ENCODE measurements around the gene SLC35B2.

The SLC35B2 gene

DNA sequence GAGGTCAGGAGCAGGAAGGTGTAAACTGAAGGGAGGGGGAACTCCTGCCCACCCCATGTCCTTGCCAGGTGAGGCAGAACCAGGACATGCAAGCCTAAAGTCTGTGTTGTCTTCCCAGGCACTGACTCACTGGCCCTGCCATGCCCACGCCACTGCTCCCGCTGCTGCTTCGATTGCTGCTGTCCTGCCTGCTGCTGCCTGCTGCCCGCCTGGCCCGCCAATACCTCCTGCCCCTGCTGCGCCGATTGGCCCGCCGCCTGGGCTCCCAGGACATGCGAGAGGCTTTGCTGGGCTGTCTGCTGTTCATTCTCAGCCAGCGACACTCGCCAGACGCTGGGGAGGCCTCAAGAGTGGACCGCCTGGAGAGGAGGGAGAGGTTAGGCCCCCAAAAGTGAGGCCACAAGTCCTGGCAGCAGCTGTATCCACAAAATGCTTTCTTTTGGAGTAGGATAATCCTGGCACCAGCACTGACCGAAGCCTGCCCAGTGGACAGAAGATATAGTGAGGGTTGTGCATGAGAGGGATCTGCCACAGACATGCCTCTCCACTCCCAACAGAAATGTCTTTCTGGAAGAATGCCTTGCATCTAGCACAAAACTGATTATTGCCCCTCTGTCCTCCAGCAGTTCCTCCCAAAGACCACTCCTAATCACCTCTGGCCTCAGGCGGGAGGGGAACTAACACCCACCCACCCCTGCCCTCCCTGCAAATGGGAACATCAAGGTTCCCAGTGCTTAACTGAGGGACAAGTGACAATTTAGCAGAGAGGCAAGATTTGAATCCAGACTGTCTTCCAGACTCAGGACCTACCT is 39.8 kb downstream of the SLC35B2 start:
- Histone ChIP-seq H3K36me3 (replicated peaks) (no peaks in the 10 kb centered on the region), H3K4me3 (no peak overlapping the region), H3K4me1 (peaks cover 16% of the 10 kb centered on the region), H3K9me3 (no peaks in the 10 kb centered on the region), H3K27me3 (ENCODE audit: low read depth) (no peaks in the 10 kb centered on the region)
- DNase-seq (ENCODE audit: low spot score in 2 of 2), result no peak
- in situ Hi-C loops (cut with MboI; ENCODE audit: low sequenced_read_pairs), result no loop called here

DNA sequence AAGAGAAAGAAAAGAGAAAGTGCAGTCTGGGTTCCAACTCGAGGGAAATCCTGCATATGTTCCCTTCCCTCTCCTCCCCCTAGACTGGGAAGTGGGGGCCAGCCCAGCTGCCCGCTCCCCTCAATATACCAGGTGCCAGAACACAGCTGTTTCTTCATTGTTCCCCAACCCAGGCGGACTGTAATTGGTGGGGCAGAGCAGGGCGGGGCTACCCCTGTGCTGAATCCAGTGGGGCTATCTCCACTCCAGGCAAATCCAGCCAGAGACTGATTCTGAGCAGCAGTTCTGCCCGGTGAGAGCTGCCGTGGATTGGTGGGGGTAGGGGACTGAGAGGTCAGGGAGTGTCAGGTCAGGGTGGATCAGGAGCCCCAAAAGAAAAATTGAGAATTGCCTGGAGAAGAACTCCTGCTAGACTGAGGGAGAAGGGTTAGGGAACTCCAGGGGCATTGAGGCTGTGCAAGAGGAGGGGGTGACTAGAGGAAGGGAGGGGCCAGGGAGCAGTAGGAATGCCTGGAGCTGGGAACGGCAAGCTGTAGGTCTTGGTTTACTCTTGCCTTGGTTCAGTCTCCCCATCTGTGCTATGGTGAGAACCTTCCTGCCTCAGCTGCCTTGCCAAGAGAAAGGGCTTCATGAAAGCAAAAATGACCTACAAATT is 40.5 kb downstream of the SLC35B2 start, which contains the start of gene MYMX:
TSS of gene MYMX (plus strand) at position 250 of the 655 bp plus-strand sequence. CDS start 546 bp downstream, outside the sequence.
- no peaks in the 10 kb centered on the region for H3K27me3 ChIP-seq (ENCODE audit: low read depth)
- in situ Hi-C loops (cut with MboI; ENCODE audit: low sequenced_read_pairs), result no loop called here
- no peaks in the 10 kb centered on the region for H3K9me3 ChIP-seq
- no peak within 1 kb of the TSS for H3K4me3 ChIP-seq
- no peak for DNase-seq (ENCODE audit: low spot score in 2 of 2)
- peaks cover 16% of the 10 kb centered on the region for H3K4me1 ChIP-seq
- no peaks in the 10 kb centered on the region for H3K36me3 ChIP-seq (replicated peaks)

DNA sequence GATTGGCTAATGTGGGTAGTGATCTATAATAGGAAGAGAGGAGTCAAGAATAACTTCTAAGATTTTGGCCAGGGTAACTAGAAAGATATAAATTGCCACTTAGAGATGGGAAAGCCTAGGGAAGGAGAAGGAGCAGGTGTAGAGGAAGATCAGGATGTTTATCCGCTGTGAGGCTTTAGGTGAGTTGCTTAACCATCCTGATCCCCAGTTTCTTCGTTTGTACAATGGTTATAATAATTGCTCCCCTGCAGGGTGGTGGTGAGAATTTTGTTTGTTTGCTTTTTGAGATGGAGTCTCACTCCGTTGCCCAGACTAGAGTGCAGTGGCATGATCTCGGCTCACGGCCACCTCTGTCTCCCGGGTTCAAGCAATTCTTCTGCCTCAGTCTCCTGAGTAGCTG is 43.0 kb downstream of the SLC35B2 start:
- no peak for DNase-seq (ENCODE audit: low spot score in 2 of 2)
- peaks cover 12% of the 10 kb centered on the region for H3K4me1 ChIP-seq
- in situ Hi-C loops (cut with MboI; ENCODE audit: low sequenced_read_pairs), result no loop called here
- H3K4me3 ChIP-seq, result no peak overlapping the region
- H3K27me3 ChIP-seq (ENCODE audit: low read depth), result no peaks in the 10 kb centered on the region
- H3K9me3 ChIP-seq, result no peaks in the 10 kb centered on the region
- H3K36me3 ChIP-seq (replicated peaks), result no peaks in the 10 kb centered on the region

DNA sequence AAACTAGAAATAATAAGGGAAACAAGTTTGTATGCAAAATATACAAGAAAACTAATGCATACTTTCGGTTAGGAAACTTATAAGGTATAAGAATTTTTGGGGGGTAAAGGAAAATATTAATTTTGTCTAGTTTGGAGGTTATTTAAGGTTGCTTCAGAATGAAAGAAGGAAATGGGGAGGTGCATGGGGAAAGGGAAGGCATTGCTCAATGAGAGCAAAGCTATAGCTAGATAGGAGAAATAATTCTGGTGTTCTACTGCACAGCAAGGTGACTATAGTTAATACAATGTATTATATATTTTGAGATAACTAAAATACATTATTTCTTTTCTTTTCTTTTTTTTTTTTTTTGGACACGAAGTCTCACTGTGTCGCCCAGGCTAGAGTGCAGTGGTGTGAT is 46.0 kb downstream of the SLC35B2 start:
- Histone ChIP-seq H3K4me3 (no peak overlapping the region), H3K9me3 (no peaks in the 10 kb centered on the region), H3K27me3 (ENCODE audit: low read depth) (no peaks in the 10 kb centered on the region), H3K36me3 (replicated peaks) (no peaks in the 10 kb centered on the region), H3K4me1 (peaks cover 6% of the 10 kb centered on the region)
- in situ Hi-C loops (cut with MboI; ENCODE audit: low sequenced_read_pairs), result no loop called here
- DNase-seq (ENCODE audit: low spot score in 2 of 2), result no peak

DNA sequence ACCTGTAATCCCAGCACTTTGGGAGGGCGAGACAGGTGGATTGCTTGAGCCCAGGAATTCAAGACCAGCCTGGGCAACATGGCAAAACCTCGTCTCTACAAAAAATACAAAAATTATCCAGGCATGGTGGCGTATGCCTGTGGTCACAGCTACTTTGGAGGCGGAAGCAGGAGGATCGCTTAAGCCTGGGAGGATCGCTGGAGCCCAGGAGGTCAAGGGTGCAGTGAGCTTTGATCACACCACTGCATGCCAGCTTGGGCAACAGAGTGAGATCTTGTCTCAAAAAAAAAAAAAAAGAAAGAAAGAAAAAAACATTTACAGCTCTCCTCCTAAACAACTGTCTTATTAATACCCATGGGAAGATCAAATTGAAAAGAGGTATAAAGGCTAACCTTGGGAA is 49.4 kb downstream of the SLC35B2 start:
- no peaks in the 10 kb centered on the region for H3K36me3 ChIP-seq (replicated peaks)
- in situ Hi-C loops (cut with MboI; ENCODE audit: low sequenced_read_pairs), result no loop called here
- H3K4me3 ChIP-seq, result no peak overlapping the region

More for the DNA sequence above, 49.4 kb downstream of the SLC35B2 start:
- Histone ChIP-seq H3K9me3 (no peaks in the 10 kb centered on the region), H3K27me3 (ENCODE audit: low read depth) (no peaks in the 10 kb centered on the region), H3K4me1 (peaks cover 6% of the 10 kb centered on the region)
- no peak for DNase-seq (ENCODE audit: low spot score in 2 of 2)

Measured in HAP-1 (cell line).